Tongue (tissue), 2 donors: ENCODE data around the gene TAF8. TPM values are rescaled to one million over a fixed set of nuclear protein-coding genes. Genes with fewer than 3 reads are reported as not detected.
"Not testable (repeated sequence)": the region's sequence is repeated elsewhere in the genome, so short reads cannot be mapped to it uniquely, and the experiment has no call there.

Source experiments
- DNase-seq: peaks from one replicate; pipeline ENCODE4 v3.0.0-alpha.2; 2015
- total RNA-seq: library from RNA; depleted of rRNA; stranded (reverse); fragments of >200 nt; gene quantifications from one replicate; pipeline ENCODE4 v1.2.3, GENCODE V29; 2014

The TAF8 gene
- total RNA-seq, 1 donor from 2014 or later = 18.8 TPM

GRCh38 chr6:42029062-42029685 is 21.1 kb upstream of the TAF8 start:
- no peak for DNase-seq

- DNase-seq = no peak
Measured at GRCh38 chr6:42029881-42030280, 20.4 kb upstream of the TAF8 start.

DNA sequence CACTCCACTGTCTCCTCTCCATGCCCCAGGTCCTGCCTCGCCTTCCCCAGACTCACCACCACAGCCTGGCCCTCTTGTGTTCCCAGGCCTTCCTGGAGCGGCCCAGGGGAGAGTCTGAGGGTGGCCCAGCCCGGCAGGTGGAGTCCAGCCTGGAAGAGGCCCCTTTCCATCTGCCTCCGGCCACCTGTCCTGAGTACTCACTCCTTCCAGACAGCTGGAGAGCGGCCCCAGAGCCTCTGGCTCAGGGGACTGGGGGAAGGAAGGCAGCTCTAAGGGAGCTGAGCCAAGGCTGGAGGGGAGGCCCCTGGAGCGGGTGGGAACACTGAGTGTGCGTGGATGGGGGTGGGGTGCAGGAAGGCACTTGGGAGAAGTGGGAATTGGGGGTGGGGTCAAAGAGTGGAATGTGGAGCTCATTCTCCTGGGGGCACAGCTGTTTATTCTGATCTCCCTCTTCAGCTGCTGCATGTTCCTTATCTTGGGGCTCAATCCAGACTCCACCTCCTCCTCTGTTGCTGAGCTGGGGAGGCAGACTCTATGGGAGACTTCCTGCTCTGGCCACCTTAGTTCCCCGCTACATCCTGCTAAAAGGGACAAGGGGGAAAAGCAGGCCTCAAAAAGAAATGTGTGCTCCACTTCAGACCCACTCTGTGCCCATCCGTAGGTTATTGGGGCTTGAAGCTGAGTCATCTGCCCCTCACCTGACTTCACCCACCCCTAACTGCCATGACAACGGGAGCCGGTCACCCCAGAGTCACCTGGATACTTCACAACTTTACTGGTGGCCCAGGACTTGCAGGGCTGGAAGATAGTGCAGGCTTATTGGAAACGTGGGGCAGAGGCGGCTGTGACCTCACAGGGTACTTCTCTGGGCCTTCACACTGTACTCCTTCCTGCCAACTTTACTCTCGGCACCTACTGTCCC is 19.5 kb upstream of the TAF8 start:
- DNase-seq = peak; percentile 97

- no peak for DNase-seq
Measured at GRCh38 chr6:42032366-42032765, 18.0 kb upstream of the TAF8 start.

DNA sequence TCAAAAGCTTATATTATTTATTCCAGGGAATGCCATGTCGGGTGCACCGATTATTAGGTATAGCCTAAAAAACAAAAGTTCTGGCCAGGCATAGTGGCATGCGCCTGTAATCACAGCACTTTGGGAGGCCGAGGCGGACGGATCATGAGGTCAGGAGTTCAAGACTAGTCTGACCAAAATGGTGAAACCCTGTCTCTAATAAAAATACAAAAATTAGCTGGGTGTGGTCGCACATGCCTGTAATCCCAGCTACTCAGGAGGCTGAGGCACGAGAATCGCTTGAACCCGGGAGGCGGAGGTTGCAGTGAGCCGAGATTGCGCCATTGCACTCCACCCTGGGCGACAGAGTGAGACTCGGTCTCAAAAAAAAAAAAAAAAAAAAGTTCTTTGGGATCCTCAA is 12.7 kb upstream of the TAF8 start:
- not testable (repeated sequence) for DNase-seq

- no peak for DNase-seq
Measured at GRCh38 chr6:42038163-42038562, 12.2 kb upstream of the TAF8 start.

GRCh38 chr6:42038811-42039408 is 11.4 kb upstream of the TAF8 start:
- no peak for DNase-seq

- no peak for DNase-seq
Measured at GRCh38 chr6:42040856-42041480, 9.4 kb upstream of the TAF8 start.

GRCh38 chr6:42041481-42042053 is 8.8 kb upstream of the TAF8 start:
- peak; percentile 81 for DNase-seq

DNA sequence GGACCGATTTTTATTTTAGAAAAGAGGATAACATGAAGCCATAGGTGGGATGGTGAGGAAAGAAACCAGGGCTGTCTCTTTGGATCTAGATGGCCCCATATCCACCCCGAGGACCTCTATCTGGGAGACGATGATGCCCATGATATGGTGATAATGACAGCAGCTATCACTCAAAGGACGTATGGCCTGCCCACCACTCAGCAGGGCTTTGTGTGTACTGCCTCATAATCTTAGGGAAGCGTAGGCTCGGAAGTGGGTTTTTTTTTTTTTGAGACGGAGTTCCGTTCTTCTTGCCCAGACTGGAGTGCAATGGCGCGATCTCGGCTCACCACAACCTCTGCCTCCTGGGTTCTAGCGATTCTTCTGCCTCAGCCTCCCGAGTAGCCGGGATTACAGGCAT is 8.2 kb upstream of the TAF8 start:
- no peak for DNase-seq

GRCh38 chr6:42043787-42044475 is 6.4 kb upstream of the TAF8 start:
- DNase-seq = peak; percentile 97

GRCh38 chr6:42045538-42046460 is 4.5 kb upstream of the TAF8 start:
- DNase-seq = peak; percentile 89

DNA sequence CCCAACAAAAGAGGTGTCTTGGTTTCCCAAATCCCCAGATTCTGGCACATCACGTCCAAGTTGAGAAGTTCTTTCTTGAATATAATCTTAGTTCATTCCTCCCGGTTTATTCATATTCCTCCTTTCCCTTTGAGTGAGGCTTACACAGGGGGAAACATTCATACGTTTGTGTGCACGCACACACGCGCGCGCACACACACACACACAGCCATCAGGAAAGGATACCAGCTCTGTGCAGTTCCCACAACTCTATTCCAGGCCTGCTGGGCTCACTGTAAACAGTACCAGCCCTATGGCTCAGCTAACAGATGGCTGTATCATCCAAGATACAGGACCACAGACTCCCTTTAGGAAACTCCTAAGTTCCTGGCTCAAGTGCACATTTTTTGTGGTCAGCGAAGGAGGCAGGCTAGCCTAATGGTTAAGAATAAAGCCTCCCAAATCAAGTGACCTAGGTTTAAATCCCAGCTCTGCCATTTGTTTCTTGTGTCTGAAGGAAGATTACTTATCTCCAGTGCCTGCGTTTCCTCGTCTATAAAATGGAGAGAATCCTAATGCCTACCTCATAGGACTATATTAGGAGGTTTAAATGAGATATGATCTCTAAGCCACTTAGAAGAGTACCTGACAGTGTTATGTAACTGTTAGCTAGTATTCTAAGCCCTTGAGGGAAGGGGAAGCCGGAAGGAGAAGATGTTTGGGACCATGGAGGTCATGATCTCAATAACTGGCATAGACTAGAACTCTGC is 3.7 kb upstream of the TAF8 start:
- no peak for DNase-seq

DNA sequence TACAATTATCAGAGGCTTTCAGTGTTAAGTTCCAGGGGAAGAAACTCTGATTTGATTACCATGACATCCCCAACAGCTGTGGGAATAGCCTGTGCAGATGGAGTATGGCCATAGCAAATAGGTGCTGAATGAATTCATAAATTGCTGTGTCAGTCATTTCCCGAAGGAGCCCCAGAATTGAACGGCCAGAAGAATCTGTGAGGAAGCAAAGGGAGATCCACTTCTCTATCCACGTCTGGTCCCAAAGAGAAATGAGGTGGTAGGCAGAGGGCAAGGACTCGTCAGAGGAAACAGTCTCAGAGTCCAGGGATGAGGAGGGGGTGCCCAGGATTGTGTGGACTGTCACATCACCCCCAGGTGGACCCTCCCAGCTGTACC is 3.1 kb upstream of the TAF8 start:
- peak; percentile 45 for DNase-seq

DNA sequence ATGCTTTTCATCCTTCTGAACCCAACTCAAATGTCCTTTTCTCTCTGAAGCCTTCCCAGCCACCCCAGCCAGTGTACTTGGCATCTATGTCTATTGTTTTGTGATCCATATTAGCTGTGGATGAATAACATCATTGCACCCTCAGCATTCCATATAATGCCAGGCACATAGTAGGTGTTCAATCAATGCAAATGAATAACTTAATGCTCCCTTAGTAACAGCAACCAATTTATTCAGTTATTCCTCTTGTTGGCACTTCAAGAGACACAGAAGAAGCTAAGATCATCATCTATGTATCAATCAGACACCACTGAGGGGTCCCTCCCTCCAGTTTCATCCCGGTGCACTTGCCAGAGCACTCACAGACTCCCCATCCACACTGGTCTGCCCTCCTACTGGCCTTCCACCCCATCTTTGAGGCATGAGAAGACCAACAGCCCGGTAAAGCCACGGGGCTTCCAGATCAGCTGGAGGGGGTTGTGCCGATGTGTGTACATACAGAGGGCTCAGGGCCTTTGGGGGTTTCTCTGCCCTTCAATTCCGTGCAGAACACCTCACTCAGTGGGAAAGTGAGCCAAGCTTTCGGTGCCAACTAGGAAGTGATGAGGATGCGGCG is 2.4 kb upstream of the TAF8 start:
- no peak for DNase-seq

DNA sequence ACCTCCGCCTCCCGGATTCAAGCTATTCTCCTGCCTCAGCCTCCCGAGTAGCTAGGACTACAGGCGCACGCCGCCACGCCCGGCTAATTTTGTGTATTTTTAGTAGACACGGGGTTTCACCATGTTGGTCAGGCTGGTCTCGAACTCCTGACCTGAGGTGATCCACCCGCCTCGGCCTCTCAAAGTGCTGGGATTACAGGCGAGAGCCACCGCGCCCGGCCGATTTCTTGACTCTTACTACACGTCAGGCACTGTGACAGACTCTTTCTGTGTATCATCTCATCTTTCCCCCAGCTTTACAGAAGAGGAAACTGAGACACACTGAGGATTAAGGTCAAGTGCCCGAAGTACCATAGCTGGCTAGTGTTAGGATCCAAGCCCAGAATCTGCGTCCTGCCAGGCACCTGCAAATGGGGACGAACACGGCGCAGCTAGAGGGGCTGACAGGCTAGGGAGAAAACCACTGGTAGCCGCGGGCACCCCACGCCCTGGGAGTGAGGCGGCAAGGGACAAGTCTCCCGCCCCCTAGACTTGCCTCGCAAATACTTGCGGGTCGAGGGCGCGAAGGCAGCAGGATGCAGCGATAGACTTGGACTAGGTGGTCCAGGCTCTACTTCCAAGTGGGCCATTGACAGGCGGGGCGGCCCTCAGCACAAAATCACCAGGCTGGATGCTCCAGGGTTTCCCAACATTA is 1.1 kb upstream of the TAF8 start:
- DNase-seq = no peak

DNA sequence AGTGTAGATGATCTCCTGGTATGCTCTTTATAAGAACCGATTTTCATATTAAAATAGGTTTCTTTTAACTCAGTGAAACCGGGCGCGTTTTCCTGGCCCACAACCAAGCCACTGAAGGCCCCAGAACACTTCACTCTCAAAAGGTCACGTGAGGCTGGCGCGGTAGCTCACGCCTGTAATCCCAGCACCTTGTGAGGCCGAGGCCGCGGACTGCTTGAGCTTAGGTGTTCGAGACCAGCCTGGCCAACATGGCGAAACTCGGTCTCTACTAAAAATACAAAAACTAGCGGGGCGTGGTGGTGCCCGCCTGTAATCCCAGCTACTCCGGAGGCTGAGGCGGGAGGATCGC is 402 bp upstream of the TAF8 start:
- DNase-seq = no peak

DNA sequence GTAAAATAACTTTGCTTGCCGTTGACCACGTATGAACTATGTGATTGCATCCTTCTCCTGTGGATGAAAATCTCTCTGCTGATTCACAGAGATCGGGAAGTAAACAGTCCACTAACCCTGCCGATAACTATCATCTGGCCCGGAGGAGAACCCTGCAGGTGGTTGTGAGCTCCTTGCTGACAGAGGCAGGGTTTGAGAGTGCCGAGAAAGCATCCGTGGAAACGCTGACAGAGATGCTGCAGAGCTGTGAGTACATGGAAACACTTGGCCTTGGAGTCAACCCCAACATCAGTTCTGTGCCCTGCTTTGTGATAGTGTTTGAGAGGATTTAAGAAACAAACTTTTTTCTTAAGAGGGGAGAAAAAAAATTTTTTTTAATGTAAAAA is 937 bp downstream of the TAF8 start:
- no peak for DNase-seq

- DNase-seq = no peak
Measured at GRCh38 chr6:42053601-42054000, 3.3 kb downstream of the TAF8 start.
